NCI-H2029 treated with DMSO at 0.1 percent for 48 hours (cell line): ENCODE measurements around the gene UBE2L3.
"Not testable (repeated sequence)": the region's sequence is repeated elsewhere in the genome, so short reads cannot be mapped to it uniquely, and the experiment has no call there.

ENCODE experiments used
- DNase-seq: peaks from one replicate; lab custom pipeline; 2025; lab: John Stamatoyannopoulos, UW

Gene UBE2L3

DNA sequence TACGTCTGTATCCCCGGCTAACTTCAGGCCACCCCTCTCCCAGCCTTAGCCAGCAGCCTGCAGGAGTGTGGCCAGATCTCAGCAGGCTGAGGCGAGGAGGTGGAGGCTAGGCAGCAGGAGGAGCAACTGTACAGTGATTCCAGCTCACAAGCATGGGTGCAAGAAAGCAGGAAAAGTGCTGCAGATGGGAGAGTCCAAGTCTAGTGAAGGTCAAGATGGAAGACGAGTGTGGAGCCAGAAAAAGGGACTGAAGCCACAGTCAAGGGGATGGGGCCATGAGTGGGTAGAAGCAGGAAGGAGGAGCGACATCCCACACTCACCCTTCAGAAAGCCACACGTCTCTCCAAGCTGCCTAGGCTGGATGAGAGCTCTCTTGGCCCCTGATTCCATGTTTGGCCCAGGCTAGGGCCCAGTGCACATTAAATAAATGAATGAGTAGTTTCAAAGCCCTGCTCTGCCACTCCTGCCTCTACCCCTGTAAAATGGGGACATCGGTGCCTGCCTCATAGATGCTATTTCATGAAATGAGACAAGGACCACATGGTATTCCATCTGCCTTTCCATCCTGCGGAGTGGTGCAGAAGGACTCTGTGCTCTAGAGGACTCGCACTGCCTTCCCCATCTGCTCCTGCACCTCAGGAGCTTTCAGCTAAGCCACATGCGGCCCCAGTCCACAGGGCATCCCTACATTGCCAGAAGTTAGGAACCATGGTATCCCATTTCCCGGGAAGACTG, 59.4 kb downstream of the UBE2L3 start:
- no peak for DNase-seq

DNA sequence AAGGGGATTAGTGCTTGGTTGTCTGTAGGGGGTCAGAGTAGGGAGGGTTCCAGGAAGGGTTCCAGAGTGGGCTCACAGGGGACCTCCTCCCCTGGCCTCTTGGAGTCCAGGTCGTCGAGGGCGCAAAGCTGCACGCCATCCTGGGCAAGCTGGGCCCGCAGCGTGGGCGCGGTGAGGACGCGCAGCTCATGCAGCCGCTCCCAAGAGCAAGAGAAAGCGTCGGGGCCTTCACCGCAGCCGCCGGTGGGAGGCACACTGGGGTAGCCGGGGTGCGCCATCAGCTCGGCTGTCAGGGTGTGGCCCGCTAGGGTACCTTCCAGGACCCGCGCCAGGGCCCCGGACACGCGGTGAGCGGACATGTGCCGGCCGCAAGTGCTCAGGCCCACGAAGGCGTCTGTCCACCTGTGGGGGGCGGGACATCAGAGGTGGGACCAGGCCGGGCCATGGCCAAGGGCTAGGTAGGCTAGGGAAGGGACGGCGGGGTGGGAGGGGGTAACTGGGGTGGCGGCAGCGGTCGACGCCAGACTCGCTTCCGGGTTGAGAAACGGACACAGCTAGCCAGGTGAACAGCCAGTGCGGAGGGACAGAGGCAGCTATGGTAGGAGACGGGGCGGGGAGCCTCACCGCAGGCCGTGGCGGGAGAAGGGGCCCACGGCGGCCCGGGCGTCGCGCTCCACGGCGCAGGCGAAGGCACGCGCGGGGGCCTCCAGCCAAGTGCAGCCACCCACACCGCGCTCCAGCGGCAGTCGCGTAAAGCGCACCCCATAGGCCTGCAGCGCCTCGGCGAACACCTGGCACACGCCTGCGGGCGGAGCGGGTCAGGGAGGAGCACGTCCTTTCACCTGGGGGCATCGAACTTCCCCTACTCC, 61.1 kb downstream of the UBE2L3 start:
- no peak for DNase-seq

DNA sequence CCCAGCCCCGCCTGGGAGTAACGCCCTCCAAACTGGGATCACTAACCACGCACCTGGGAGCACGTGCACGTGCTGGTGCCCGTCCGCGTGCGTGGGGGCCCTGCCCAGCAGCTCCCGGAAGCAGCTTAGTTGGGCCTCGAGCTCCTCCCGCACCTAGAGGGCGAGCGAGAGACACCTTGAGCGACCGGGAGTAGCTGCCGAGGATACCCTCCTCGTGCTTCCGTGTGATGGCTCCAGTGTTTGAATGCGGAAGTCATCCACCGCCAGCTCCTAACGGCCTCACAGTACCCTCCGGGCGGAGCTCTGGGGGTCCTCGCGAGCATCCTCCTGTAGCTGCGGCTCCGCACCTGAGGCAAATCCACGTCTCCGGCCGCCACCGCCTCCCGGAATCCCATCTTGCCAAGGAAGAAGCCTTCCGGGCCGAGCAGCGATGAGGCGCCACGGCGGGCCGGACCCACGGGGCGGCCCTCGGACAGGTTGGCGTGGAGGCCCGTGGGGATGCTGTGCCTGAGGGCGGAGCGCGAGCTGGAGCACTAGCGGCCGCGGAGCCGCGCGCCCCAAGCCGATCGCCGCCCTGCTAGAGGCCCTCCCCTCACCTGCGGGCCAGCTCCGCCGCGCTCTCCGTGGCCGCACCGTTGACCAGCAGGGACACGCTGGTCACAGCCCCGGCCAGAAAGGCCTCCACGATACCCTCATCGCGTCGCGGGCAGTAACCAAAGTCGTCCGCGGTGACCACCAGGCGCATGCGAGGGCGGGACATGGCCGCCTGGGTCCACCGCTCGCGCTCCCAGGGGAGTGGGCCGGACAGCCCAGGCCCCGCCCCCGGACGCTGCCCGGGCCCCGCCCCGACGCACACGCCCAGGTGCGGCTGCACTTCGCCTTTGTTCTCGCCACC, 62.0 kb downstream of the UBE2L3 start, which contains the start of gene YDJC:
Gene YDJC (minus strand): TSS at position 768 of the 895 bp plus-strand sequence. CDS start 8 bp downstream, at position 760.
- DNase-seq = peak; percentile 59

DNA sequence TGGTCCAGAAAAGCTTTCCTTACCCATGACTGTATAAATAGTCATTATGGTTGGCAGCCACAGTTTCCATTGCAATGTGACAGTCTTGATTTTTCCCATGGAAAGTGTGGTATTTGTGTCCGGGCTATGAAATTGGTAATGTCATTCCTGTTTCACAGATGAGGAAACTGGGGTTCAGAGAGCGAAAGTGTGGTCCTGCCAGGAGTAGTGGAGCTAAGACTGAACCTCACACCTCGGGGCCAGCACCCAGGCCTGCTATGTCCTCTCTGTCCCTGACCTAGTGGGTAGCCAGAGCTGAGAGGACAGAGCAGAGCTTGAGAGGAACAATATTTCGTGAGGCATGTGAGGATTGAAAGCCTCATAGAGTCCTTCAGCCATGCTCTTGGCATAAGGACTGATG, 63.5 kb downstream of the UBE2L3 start:
- no peak for DNase-seq

DNA sequence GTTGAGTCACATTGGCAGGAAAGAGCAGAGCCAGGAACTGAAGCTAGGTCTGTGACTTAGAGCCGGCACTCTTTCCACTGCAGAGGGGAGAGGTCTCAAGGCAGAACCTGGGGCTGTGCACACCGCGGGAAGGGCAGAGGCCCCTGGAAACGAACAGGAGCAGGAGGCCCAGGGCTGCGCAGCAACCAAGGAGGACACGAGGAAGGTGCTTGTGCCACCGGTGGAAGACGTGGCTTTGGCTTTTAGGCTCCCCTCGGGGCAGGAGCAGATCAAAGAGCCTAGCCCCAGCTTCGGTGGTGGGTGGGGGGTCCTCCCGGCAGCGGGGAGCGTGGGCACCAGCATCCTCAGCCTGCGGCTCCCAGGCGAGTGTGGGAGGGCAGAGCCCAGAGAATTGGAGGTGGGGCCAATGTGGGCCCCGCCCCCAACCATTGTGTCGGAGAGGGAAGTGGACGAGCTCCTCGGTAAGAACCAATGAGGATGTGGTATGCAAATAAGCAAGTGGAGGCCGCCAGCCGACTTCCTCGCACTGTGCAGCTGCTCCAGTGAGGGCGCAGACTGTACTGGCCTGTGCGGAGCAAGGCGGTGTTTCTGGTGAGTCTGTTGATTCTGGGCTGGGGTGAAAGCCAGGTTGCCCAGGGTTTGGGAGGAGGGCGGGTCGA, 64.9 kb downstream of the UBE2L3 start, which contains the start of gene CCDC116:
Gene CCDC116 (plus strand): TSS at position 524 of the 659 bp plus-strand sequence. CDS start 422 bp downstream, outside the sequence.
- peak; percentile 15 for DNase-seq

DNA sequence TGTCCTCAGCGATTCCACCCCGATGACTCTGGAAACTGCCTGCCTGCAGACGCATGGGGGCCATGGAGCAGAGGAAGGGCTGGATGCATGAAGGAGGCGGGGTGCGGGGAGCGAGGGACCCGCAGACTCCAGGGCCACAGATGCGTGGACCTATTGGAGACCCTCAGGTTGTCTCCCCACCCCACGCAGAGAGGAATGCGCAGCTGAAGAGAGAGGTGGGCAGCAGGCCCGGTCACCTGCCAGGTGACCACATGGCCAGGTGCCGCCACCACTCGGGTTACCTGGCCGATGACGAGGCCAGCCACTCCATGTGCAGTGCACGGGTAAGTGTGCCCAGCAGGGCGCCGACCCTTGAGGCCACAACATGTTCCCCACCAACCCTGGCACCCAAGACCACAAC, 65.4 kb downstream of the UBE2L3 start:
- no peak for DNase-seq

DNA sequence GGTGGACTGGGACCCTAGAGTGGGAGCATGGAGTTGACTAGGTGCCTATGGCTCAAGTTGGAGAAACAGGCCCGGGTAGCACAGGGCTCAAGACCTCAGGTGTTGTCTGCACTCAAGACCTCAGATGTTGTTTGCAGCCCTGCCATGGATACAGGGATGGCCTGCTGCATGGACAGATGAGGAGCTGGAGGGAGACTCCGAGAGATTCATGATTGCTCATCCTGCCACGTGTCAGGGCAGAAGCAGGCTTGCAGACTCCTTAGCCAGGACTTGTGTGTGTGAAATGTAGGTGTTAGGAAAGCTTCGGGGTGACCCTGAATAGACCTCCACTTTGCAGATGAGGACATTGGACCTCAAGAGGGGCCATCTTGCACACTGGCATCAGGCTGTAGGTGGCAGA, 66.0 kb downstream of the UBE2L3 start:
- no peak for DNase-seq

DNA sequence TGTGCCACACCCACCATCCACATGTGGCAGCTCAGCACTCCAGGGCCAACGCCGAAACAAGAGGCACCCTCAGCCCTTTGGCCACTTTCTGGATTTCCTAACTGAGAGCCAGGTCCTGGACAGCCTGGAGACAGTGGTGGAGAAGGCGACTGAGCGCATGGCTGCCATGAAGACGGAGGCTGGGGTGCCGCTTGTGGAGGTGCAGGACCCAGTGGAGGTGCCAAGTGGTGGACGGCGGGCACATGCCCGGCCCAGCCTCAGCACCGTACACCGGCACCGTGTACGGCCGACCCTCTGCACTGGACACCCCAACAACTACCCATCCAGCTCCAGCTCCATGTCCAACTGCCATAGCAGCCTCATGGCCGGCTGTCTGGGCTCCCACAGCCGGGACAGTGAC, 66.6 kb downstream of the UBE2L3 start:
- DNase-seq = no peak

DNA sequence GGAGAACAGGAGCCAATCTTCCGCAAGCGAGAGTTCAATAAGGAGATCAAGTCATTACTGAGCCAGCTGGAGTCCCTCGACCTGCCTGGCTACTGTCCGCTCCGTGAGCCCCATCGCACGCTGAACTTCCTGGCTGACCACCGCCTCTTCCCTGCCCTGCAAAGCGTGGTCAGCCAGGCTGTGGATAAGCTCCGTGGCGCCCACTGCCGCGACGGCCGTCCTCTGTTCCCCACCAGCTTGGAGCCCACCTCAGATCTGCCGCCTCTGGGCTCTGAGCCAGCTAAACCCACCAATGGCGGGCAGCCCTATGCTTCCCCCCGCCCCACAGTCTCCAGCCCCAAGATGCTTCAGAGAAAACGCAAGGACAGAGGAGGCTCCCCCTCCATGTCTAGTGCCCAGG, 67.3 kb downstream of the UBE2L3 start:
- no peak for DNase-seq

DNA sequence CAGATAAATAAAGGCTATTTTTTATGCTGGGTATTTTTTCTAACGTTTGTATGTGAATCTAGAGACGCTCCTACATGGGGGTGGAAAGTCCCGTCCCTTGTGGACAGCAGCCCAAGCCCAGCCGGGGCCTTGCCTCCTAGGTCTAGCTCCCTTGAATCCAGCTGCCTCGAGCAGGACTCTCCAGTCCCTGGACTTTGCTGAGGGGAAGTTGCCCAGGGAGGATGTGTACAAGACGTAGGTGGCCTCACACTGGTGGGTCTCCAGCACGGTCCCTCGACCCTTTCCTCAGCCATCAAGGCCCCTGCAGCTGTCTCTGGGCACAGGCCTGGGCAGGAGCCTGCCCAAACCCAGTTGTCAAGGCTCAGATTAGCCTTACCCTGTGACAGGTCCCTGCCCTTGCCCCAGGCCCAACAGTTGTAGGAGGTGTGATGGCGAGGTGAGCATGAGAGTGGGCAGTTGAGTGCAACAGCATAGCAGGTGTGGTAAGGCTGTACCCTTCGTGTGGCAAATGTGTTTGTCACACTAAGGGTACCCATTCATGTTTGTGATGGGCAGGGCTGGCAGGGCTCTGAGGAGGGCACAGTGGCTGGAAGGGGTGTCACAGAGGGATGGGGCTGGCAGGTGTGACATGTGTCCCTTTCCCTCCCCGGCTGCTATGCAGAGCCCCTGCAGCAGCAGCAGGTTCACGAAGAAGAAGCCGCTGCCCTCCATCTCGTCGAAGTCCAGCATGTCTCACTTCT, 68.4 kb downstream of the UBE2L3 start:
- DNase-seq = no peak

DNA sequence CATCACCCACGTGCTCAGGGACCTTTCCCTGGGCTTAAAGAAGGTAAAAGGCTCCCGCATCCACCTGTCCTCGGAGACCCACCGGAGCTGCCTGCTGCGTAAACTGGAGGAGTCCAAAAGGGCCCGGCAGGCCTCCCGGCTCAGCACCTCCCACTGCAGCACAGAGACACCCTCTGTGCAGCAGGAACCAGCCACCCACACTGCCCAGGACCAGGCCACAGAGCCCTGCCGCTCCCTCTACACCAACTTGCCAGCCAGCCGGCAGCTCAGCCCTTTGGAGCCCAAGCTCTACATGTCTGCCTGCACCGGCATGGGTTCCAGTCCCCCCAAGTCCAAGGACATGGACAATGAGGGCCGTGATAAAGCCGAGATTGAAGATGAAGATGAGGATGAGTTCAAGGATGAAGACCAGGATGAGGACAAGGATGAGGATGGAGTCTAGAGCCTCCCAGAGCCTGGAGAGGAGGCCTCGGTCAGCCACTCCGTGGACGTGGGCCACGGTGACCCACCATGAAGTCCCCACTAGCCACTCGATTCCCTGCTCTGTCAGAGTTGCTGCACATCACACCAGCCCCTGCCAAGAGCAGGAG, 69.2 kb downstream of the UBE2L3 start:
- DNase-seq = no peak

DNA sequence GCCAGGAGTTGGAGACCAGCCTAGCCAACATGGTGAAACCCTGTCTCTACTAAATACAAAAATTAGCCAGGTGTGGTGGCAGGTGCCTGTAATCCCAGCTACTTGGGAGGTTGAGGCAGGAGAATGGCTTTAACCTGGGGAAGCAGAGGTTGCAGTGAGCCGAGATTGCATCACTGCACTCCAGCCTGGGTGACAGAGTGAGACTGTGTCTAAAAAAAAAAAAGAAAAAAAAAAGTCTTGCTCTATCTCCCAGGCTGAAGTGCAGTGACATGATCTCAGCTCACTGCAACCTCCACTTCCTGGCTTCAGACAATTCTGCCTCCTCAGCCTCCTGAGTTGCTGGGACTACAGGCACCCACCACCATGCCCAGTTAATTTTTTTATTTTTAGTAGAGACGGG, 69.9 kb downstream of the UBE2L3 start:
- not testable (repeated sequence) for DNase-seq

DNA sequence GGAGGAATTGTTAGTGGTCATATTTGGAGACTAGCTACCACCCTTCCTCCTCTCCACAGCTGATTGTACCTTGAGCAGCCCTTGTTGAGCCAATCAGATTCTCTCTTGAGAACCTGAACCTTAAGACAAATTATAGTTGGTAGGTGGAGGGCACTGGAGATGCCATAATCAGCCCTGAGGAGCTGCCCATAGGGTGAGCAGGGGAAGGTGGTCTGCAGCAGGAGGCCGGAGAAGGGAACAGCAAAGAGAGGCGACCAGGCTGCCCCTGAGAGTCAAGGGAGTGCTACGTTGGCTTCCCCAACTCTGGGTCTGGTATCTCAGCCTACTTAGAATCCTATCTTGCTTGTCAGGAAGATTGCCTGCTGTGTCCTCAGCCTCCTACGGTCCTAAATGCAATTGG, 71.8 kb downstream of the UBE2L3 start:
- no peak for DNase-seq

DNA sequence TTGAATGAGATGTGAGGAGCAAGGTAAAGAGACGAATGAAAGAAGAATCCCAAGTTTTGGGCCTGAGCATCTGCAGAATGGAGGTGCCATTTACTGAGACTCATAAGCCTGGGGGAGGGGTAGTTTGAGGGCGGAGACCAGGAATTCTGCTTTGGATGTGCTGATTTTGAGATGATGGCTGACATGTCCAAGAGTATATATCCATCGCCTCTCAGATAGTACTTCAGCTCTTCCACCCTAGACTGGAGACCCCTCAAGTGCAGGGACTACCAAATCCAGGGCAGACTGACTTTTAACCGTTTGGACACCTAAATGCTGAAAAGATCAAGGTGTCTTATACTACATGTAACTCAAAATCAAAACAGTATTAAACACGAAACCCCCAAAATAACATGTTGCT, 73.3 kb downstream of the UBE2L3 start:
- no peak for DNase-seq

DNA sequence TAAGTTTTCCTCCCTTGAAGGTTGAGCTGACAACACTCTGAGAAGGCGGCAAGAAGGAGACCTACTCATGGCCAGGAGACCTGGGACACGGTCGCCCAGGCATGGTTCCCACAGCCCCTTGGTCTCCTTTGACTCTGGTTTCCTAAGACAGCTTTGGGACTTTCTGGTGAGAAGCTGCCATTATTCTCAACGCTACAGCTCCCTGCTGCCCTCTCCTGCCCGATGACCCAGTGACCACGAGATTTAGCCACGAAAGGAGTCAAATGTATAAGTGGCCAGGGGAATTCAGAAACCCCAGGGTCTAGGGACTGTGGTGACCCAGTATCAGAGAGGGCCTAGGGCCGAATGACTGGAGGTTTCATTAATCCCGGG, 73.9 kb downstream of the UBE2L3 start:
- DNase-seq = no peak

DNA sequence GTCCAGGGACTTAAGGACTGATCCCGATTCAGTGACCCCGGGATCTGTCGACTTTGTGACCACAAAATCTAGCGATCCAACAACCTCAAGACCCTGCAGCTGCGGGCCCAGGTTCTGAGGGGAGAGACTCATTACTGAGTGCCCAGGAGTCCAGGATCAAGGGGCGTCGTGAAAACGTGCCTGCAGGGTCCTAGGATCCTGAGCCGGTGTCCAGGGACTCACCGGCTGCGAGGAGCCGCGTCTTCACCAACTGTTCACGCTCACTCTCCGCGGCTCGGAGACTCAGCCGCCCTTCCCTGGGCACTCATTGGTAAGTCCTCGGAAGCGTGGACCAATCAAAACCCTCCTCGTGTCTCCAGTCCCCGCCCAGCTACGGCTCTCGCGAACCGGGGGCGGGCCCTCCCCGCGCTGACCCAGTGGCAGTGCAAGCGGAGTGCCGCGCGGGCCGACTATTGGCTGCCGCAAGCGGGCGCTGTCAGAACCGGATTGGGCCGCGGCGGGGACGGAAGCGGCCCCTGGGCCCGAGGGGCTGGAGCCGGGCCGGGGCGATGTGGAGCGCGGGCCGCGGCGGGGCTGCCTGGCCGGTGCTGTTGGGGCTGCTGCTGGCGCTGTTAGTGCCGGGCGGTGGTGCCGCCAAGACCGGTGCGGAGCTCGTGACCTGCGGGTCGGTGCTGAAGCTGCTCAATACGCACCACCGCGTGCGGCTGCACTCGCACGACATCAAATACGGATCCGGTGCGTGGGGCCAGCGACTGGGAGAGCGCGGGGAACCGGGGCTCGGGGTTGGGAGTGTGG, 74.5 kb downstream of the UBE2L3 start, which contains the start of gene SDF2L1:
Gene SDF2L1 (plus strand): TSS at position 514 of the 795 bp plus-strand sequence. CDS start 35 bp downstream, at position 549.
- DNase-seq = peak; percentile 88

DNA sequence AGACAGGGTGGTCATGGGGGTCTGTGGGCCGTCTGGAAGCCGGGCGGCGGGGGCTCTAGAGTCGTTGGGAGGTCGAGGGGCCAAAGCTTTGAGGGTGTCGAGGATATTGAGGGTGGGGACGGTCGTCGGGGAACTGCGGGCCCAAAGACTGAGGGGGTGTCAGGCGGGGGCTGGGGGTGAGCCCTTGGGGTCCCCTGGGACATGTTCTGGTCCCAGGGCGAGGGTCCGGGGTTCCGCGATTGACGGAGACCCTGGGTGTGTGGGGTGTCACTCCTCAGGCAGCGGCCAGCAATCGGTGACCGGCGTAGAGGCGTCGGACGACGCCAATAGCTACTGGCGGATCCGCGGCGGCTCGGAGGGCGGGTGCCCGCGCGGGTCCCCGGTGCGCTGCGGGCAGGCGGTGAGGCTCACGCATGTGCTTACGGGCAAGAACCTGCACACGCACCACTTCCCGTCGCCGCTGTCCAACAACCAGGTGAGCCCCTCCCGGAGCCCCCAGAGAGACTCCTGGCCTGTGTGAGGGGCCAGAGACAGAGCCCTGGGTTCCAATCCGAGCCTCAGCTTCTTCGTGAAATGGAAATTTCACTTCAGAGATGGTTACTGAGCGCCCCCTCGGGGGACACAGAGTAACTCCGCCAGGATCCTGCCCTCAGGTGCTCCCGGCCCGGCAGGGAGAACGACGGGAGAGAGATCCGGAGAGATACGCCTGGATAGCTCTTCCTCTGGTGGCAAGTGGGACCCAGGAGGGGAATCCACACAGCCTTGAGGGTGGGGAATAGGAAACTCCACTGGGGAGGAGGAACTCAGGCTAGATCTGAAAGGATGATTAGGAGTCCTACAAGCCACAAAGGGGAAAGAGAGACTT, 75.3 kb downstream of the UBE2L3 start:
- DNase-seq = no peak

DNA sequence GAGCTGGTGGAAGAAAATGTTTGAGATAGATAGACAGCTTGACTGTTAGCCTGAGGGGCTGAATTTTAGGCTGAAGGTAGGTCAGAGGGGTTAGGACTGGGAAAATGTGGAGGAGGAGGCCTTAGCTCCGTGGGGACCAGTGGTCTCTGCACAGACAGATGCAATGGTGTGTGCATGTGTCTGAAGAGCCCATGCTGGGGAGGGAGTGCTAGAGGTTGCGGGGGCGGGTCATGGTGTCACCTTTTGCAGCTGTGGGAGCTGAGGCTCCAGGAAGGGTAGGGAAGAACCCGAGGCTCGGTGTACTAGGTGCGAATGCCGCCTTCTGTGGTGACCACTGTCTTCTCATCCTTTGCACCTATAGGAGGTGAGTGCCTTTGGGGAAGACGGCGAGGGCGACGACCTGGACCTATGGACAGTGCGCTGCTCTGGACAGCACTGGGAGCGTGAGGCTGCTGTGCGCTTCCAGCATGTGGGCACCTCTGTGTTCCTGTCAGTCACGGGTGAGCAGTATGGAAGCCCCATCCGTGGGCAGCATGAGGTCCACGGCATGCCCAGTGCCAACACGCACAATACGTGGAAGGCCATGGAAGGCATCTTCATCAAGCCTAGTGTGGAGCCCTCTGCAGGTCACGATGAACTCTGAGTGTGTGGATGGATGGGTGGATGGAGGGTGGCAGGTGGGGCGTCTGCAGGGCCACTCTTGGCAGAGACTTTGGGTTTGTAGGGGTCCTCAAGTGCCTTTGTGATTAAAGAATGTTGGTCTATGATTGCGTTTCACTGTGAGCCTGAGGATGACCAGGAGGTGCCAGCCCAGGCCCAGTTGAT, 76.2 kb downstream of the UBE2L3 start:
- DNase-seq = no peak
